Liver (tissue), 10 donors: ENCODE data around the gene APBB3. TPM values are rescaled to one million over a fixed set of nuclear protein-coding genes. Genes with fewer than 3 reads are reported as not detected.

Source experiments
- DNase-seq: peaks from one replicate; pipeline ENCODE4 v3.0.0-alpha.2; 2017; ENCODE audit warnings: low spot score
- H3K27ac ChIP-seq, 2 donors: one replicate each; pipeline ENCODE4 v1.7.0; 2013; ENCODE audit warnings: inconsistent platforms in 2 of 2, low read length in 2 of 2, control low read depth in 1 of 2, low read depth in 1 of 2, mild to moderate bottlenecking in 1 of 2
- H3K27me3 ChIP-seq, 4 donors: one replicate each; pipeline versions ENCODE4 v1.6.1 to v1.7.0; 2013; ENCODE audit warnings: low read length in 3 of 4, inconsistent platforms in 1 of 4, mild to moderate bottlenecking in 1 of 4, moderate library complexity in 1 of 4; ENCODE audit not compliant: control insufficient read depth in 4 of 4, insufficient read depth in 4 of 4
- H3K36me3 ChIP-seq, 4 donors: one replicate each; pipeline versions ENCODE4 v1.6.1 to v1.7.0; 2013; ENCODE audit warnings: low read length in 3 of 4, mild to moderate bottlenecking in 3 of 4, low read depth in 1 of 4, moderate library complexity in 1 of 4; ENCODE audit not compliant: control insufficient read depth in 4 of 4, insufficient read depth in 3 of 4
- H3K4me1 ChIP-seq, 4 donors: one replicate each; pipeline versions ENCODE4 v1.6.1 to v1.7.0; 2013; ENCODE audit warnings: low read length in 3 of 4, mild to moderate bottlenecking in 3 of 4, moderate library complexity in 1 of 4; ENCODE audit not compliant: control insufficient read depth in 4 of 4, insufficient read depth in 4 of 4
- H3K4me3 ChIP-seq, 3 donors: one replicate each; pipeline versions ENCODE4 v1.6.1 to v1.7.0; 2013; ENCODE audit warnings: low read length in 3 of 3, control low read depth in 1 of 3, low read depth in 1 of 3, mild to moderate bottlenecking in 1 of 3
- H3K9ac ChIP-seq, 2 donors: one replicate each; pipeline ENCODE4 v1.7.0; 2013; ENCODE audit warnings: low read length in 2 of 2, mild to moderate bottlenecking in 2 of 2, moderate library complexity in 2 of 2, control low read depth in 1 of 2, low read depth in 1 of 2
- H3K9me3 ChIP-seq, 4 donors: one replicate each; pipeline versions ENCODE4 v1.6.1 to v1.7.0; 2013; ENCODE audit warnings: low read length in 3 of 4; ENCODE audit not compliant: control insufficient read depth in 4 of 4
- HNF4G ChIP-seq: IDR thresholded peaks from 2 replicates; pipeline ENCODE4 v1.6.1; 2016; ENCODE audit warnings: antibody characterized with exemption
- JUND ChIP-seq, 2 donors: IDR thresholded peaks; 2 replicates each; pipeline ENCODE4 v1.6.1; 2016; ENCODE audit warnings: antibody characterized with exemption in 2 of 2
- RAD21 ChIP-seq, 2 donors: IDR thresholded peaks; 2 replicates each; pipeline ENCODE4 v1.6.1; 2016; ENCODE audit warnings: antibody characterized with exemption in 2 of 2, mild to moderate bottlenecking in 2 of 2
- RXRA ChIP-seq, 2 donors: IDR thresholded peaks; 2 replicates each; pipeline ENCODE4 v1.6.1; 2017 to 2018; ENCODE audit warnings: antibody characterized with exemption in 2 of 2, mild to moderate bottlenecking in 1 of 2
- TAF1 ChIP-seq: conservative IDR thresholded peaks from 2 replicates; pipeline ENCODE4 v1.6.1; 2016; ENCODE audit warnings: antibody characterized with exemption, mild to moderate bottlenecking
- WGBS: extraction: QIAGEN DNeasy Blood & Tissue Kit; methylation state at CpG from one replicate; pipeline ENCODE4 v1.1.7; 2013; 5-methylcytosine and 5-hydroxymethylcytosine counted together
- polyA plus RNA-seq, 2 donors: library from polyadenylated mRNA; stranded (reverse) in 1 of 2; unstranded in 1 of 2; fragments of 200-250 nt in 1 of 2; fragments of >200 nt in 1 of 2; fragmentation: Nextera tagmentation in 1 of 2; extraction: Ambion mirVana in 1 of 2; gene quantifications; one replicate each; pipeline versions ENCODE4 v1.2.1 to v1.2.3, GENCODE V29; 2013 to 2015
- small RNA-seq: library from RNA; depleted of rRNA; stranded (forward); fragments of <200 nt; gene quantifications from one replicate; pipeline ENCODE3, GENCODE V24; 2014
- total RNA-seq, 2 donors: library from RNA; depleted of rRNA; stranded (reverse); fragments of >200 nt; gene quantifications; one replicate each; pipeline ENCODE4 v1.2.3, GENCODE V29; 2014
- TF ChIP-seq, protein P1 (sequence below): IDR thresholded peaks from 2 replicates; pipeline ENCODE4 v1.6.1; 2016; ENCODE audit warnings: antibody characterized with exemption, mild to moderate bottlenecking
- TF ChIP-seq, protein P2 (sequence below): IDR thresholded peaks from 2 replicates; pipeline ENCODE4 v1.6.1; 2016; ENCODE audit warnings: antibody characterized with exemption
- donor health status: healthy.
- donor health status: healthy.
- donor health status: healthy.
- donor health status: healthy.
- donor health status: healthy.

Gene APBB3
- total and polyA plus RNA-seq, 4 donors, result 4.6 to 40.5 (median 19.6) TPM

DNA sequence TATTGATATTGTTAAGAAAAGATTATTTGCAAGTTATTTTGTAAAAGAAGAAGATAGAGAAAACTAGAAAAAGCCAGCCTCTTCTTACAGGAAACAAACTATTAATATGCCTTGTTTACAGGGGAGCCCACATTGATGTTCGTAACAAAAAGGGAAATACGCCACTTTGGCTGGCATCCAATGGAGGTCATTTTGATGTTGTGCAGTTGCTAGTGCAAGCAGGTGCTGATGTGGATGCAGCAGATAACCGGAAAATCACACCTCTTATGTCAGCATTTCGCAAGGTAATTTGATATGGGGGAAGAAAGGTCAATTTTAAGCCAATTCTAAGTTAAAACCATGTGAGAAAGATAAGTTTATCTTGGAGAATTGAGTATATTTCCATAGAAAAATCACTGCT, 54.5 kb downstream of the APBB3 start:
- H3K9me3 ChIP-seq, result no peaks in the 10 kb centered on the region
- peaks cover 15 to 63% (median 50%) of the 10 kb centered on the region in 4 donors for H3K36me3 ChIP-seq
- no peak overlapping the region for H3K4me3 ChIP-seq
- WGBS, result 67% methylated on average over 4 of the region's 4 CpGs
- H3K27me3 ChIP-seq, result no peaks in the 10 kb centered on the region
- no peak for DNase-seq
- H3K4me1 ChIP-seq, result peaks cover 0 to 7% (median 5%) of the 10 kb centered on the region in 4 donors
- no peak overlapping the region for H3K9ac ChIP-seq
- no peak overlapping the region for H3K27ac ChIP-seq
- TF ChIP-seq RXRA (IDR thresholded peaks at IDR 0.05), result no peak
- no peak for TF ChIP-seq HNF4G
- TF ChIP-seq, protein P1, sequence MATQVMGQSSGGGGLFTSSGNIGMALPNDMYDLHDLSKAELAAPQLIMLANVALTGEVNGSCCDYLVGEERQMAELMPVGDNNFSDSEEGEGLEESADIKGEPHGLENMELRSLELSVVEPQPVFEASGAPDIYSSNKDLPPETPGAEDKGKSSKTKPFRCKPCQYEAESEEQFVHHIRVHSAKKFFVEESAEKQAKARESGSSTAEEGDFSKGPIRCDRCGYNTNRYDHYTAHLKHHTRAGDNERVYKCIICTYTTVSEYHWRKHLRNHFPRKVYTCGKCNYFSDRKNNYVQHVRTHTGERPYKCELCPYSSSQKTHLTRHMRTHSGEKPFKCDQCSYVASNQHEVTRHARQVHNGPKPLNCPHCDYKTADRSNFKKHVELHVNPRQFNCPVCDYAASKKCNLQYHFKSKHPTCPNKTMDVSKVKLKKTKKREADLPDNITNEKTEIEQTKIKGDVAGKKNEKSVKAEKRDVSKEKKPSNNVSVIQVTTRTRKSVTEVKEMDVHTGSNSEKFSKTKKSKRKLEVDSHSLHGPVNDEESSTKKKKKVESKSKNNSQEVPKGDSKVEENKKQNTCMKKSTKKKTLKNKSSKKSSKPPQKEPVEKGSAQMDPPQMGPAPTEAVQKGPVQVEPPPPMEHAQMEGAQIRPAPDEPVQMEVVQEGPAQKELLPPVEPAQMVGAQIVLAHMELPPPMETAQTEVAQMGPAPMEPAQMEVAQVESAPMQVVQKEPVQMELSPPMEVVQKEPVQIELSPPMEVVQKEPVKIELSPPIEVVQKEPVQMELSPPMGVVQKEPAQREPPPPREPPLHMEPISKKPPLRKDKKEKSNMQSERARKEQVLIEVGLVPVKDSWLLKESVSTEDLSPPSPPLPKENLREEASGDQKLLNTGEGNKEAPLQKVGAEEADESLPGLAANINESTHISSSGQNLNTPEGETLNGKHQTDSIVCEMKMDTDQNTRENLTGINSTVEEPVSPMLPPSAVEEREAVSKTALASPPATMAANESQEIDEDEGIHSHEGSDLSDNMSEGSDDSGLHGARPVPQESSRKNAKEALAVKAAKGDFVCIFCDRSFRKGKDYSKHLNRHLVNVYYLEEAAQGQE, result no peak
- no peak for TF ChIP-seq RAD21 (IDR thresholded peaks at IDR 0.05)
- no peak for TF ChIP-seq TAF1
- TF ChIP-seq JUND (IDR thresholded peaks at IDR 0.05), result no peak
- TF ChIP-seq, protein P2, sequence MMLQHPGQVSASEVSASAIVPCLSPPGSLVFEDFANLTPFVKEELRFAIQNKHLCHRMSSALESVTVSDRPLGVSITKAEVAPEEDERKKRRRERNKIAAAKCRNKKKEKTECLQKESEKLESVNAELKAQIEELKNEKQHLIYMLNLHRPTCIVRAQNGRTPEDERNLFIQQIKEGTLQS, result no peak

Small RNAs within 50 kb of the gene (small RNA-seq; reads per million reads assigned to genes)
- 0.07 reads per million for gene RF00279
- not detected for gene RF00443

Other genes with a start within 250 kb of the APBB3 start
- 1 to 10 TPM in 1 of 2 donors, under 1 TPM in 1; 0.65 to 1.0 TPM for gene HBEGF, start 218.0 kb downstream of the APBB3 start, total RNA-seq
- gene HBEGF, start 218.0 kb downstream of the APBB3 start, polyA plus RNA-seq, result under 1 TPM; 0.60 to 0.90 TPM
- not detected for gene SLC4A9, start 204.4 kb downstream of the APBB3 start, total RNA-seq
- not detected for gene SLC4A9, start 204.4 kb downstream of the APBB3 start, polyA plus RNA-seq
- gene ANKHD1, start 162.8 kb downstream of the APBB3 start, total RNA-seq, result 100 to 1,000 TPM in 1 of 2 donors, 10 to 100 TPM in 1; 83.5 to 116 TPM
- gene ANKHD1, start 162.8 kb downstream of the APBB3 start, polyA plus RNA-seq, result 10 to 100 TPM; 33.2 to 36.7 TPM
- gene EIF4EBP3, start 16.9 kb downstream of the APBB3 start, total RNA-seq, result 1 to 10 TPM; 1.4 to 1.5 TPM
- gene EIF4EBP3, start 16.9 kb downstream of the APBB3 start, polyA plus RNA-seq, result 10 to 100 TPM; 14.6 to 55.8 TPM
- gene SRA1, start 7.1 kb downstream of the APBB3 start, total RNA-seq, result 10 to 100 TPM; 12.9 to 18.7 TPM
- 10 to 100 TPM; 20.9 to 41.1 TPM for gene SRA1, start 7.1 kb downstream of the APBB3 start, polyA plus RNA-seq
- gene SLC35A4, start 230 bp upstream of the APBB3 start, total RNA-seq, result 10 to 100 TPM; 17.5 to 31.5 TPM
- gene SLC35A4, start 230 bp upstream of the APBB3 start, polyA plus RNA-seq, result 10 to 100 TPM; 21.7 to 37.0 TPM
- 100 to 1,000 TPM in 1 of 2 donors, 10 to 100 TPM in 1; 61.0 to 297 TPM for gene CD14, start 68.6 kb upstream of the APBB3 start, total RNA-seq
- 100 to 1,000 TPM; 277 to 343 TPM for gene CD14, start 68.6 kb upstream of the APBB3 start, polyA plus RNA-seq
- 10 to 100 TPM; 14.1 to 55.9 TPM for gene TMCO6, start 74.9 kb upstream of the APBB3 start, total RNA-seq
- 10 to 100 TPM; 12.6 to 23.3 TPM for gene TMCO6, start 74.9 kb upstream of the APBB3 start, polyA plus RNA-seq
- gene NDUFA2, start 83.0 kb upstream of the APBB3 start, total RNA-seq, result 10 to 100 TPM; 23.3 to 44.3 TPM
- gene NDUFA2, start 83.0 kb upstream of the APBB3 start, polyA plus RNA-seq, result 100 to 1,000 TPM in 1 of 2 donors, 10 to 100 TPM in 1; 91.3 to 160 TPM
- 10 to 100 TPM; 42.5 to 45.7 TPM for gene IK, start 83.2 kb upstream of the APBB3 start, total RNA-seq
- 10 to 100 TPM; 30.8 to 41.8 TPM for gene IK, start 83.2 kb upstream of the APBB3 start, polyA plus RNA-seq
- 10 to 100 TPM; 12.0 to 18.2 TPM for gene WDR55, start 100.3 kb upstream of the APBB3 start, total RNA-seq
- gene WDR55, start 100.3 kb upstream of the APBB3 start, polyA plus RNA-seq, result 10 to 100 TPM in 1 of 2 donors, 1 to 10 TPM in 1; 10.0 to 11.4 TPM
- gene DND1, start 109.0 kb upstream of the APBB3 start, total RNA-seq, result under 1 TPM; 0.37 to 0.92 TPM
- under 1 TPM in 1 of 2 donors, not detected in 1; 0.29 TPM for gene DND1, start 109.0 kb upstream of the APBB3 start, polyA plus RNA-seq
- gene HARS1, start 126.8 kb upstream of the APBB3 start, total RNA-seq, result 10 to 100 TPM; 31.2 to 57.1 TPM
- 10 to 100 TPM; 33.3 to 41.3 TPM for gene HARS1, start 126.8 kb upstream of the APBB3 start, polyA plus RNA-seq
- 10 to 100 TPM; 10.8 to 16.3 TPM for gene HARS2, start 126.9 kb upstream of the APBB3 start, total RNA-seq
- gene HARS2, start 126.9 kb upstream of the APBB3 start, polyA plus RNA-seq, result 10 to 100 TPM in 1 of 2 donors, 1 to 10 TPM in 1; 8.6 to 10.7 TPM
- 10 to 100 TPM; 16.4 to 27.5 TPM for gene ZMAT2, start 135.8 kb upstream of the APBB3 start, total RNA-seq
- gene ZMAT2, start 135.8 kb upstream of the APBB3 start, polyA plus RNA-seq, result 10 to 100 TPM; 14.5 to 34.3 TPM
- not detected for gene PCDHA1, start 221.5 kb upstream of the APBB3 start, total RNA-seq
- gene PCDHA1, start 221.5 kb upstream of the APBB3 start, polyA plus RNA-seq, result not detected
- not detected for gene PCDHA2, start 230.3 kb upstream of the APBB3 start, total RNA-seq
- not detected for gene PCDHA2, start 230.3 kb upstream of the APBB3 start, polyA plus RNA-seq
- gene PCDHA3, start 236.5 kb upstream of the APBB3 start, total RNA-seq, result under 1 TPM in 1 of 2 donors, not detected in 1; 0.05 TPM
- not detected for gene PCDHA3, start 236.5 kb upstream of the APBB3 start, polyA plus RNA-seq
- under 1 TPM; 0.08 to 0.09 TPM for gene PCDHA4, start 242.5 kb upstream of the APBB3 start, total RNA-seq
- gene PCDHA4, start 242.5 kb upstream of the APBB3 start, polyA plus RNA-seq, result under 1 TPM; 0.01 to 0.06 TPM